Stimulated activated CD8-positive, alpha-beta memory T cell treated with anti-CD3 and anti-CD28 coated beads, Interleukin-12 subunit alpha, Interleukin-12 subunit beta, amount 100 ng/mL, for 4 hours (primary cell): ENCODE measurements around the gene ZFAND3.
"Not testable (repeated sequence)": the region's sequence is repeated elsewhere in the genome, so short reads cannot be mapped to it uniquely, and the experiment has no call there.

Experiments used
- DNase-seq: peaks from one replicate; pipeline ENCODE4 v3.0.0-alpha.2; 2020; ENCODE audit warnings: low read depth

The ZFAND3 gene

GRCh38 chr6:38091613-38092012 is 272.1 kb downstream of the ZFAND3 start:
- DNase-seq: no peak

- DNase-seq: no peak
These were observed 272.9 kb downstream of the ZFAND3 start for GRCh38 chr6:38092465-38092864.

GRCh38 chr6:38092964-38093363 is 273.4 kb downstream of the ZFAND3 start:
- no peak for DNase-seq

- DNase-seq: no peak
These were observed 275.5 kb downstream of the ZFAND3 start for GRCh38 chr6:38095054-38095453.

GRCh38 chr6:38099221-38099620 is 279.7 kb downstream of the ZFAND3 start:
- no peak for DNase-seq

- DNase-seq: no peak
These were observed 280.9 kb downstream of the ZFAND3 start for GRCh38 chr6:38100380-38100779.

- no peak for DNase-seq
These were observed 284.4 kb downstream of the ZFAND3 start for GRCh38 chr6:38103921-38104320.

GRCh38 chr6:38105066-38105465 is 285.5 kb downstream of the ZFAND3 start:
- no peak for DNase-seq

- no peak for DNase-seq
These were observed 287.5 kb downstream of the ZFAND3 start for GRCh38 chr6:38107073-38107472.

- DNase-seq: no peak
These were observed 291.0 kb downstream of the ZFAND3 start for GRCh38 chr6:38110481-38110971.

- DNase-seq: no peak
These were observed 292.7 kb downstream of the ZFAND3 start for GRCh38 chr6:38112181-38112580.

GRCh38 chr6:38113825-38114576 is 294.5 kb downstream of the ZFAND3 start:
- no peak for DNase-seq

- DNase-seq: no peak
These were observed 295.6 kb downstream of the ZFAND3 start for GRCh38 chr6:38114976-38115625.

GRCh38 chr6:38115626-38116008 is 296.1 kb downstream of the ZFAND3 start:
- DNase-seq: no peak

- no peak for DNase-seq
These were observed 296.7 kb downstream of the ZFAND3 start for GRCh38 chr6:38116248-38116647.

GRCh38 chr6:38117281-38117680 is 297.8 kb downstream of the ZFAND3 start:
- DNase-seq: no peak

GRCh38 chr6:38118791-38119365 is 299.4 kb downstream of the ZFAND3 start:
- DNase-seq: no peak

GRCh38 chr6:38119516-38119915 is 300.0 kb downstream of the ZFAND3 start:
- DNase-seq: no peak

- not testable (repeated sequence) for DNase-seq
These were observed 304.8 kb downstream of the ZFAND3 start for GRCh38 chr6:38124224-38124926.

- DNase-seq: no peak
These were observed 307.8 kb downstream of the ZFAND3 start for GRCh38 chr6:38127284-38127683.

GRCh38 chr6:38131527-38131965 is 312.0 kb downstream of the ZFAND3 start:
- no peak for DNase-seq

GRCh38 chr6:38133932-38134703 is 314.6 kb downstream of the ZFAND3 start:
- DNase-seq: no peak
